ENCODE measurements around the gene DCST2.
A peak's percentile ranks its signal among the peaks of the same experiment; 100 is the strongest.

DCST2 gene

DNA sequence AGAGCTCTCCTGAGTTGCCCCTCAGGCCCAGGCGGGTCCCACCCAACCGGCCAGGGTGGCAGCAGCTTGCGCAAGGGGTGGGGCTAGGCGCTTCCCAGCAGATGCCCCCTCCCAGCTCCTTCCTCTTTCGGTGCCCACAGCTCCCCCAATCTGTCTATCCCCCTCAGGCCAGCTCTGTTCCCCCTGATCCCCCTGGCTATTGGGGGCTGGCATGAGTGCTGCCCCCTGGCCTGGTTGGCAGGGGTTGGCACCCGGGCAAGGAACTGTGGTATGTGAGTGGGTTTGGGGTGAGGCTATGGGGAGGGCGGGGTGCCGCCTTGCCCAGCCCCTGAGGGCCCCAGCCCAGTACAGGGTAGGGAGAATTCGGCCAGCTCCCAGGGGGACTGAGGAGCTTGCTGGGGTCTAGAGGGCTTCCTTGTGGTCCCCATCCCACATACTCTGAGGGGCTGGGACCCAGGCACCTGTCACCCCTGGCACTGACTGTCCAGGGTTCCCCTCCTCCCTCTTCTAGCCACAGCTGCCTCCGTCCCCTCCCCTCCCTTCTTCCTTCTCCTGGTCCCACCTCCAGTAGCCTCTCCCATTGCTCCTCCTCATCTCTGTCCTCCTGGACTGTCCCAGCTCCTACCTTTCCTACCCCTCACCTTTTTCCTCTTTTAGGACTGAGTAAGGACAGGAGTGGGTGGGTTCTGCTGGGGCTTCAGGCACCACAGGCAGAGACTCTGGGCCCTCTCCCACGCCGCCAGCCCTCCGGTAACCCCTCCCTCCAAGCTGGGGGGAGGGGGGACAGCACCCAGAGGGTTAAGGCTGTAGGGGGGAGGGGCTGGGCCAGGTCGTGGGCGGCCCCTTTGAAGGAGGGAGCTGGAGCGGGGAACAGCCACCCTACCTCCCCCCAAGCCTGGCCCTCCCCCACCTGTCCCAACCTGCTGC is 25.3 kb downstream of the DCST2 start:
- no peak for DNase-seq

DNA sequence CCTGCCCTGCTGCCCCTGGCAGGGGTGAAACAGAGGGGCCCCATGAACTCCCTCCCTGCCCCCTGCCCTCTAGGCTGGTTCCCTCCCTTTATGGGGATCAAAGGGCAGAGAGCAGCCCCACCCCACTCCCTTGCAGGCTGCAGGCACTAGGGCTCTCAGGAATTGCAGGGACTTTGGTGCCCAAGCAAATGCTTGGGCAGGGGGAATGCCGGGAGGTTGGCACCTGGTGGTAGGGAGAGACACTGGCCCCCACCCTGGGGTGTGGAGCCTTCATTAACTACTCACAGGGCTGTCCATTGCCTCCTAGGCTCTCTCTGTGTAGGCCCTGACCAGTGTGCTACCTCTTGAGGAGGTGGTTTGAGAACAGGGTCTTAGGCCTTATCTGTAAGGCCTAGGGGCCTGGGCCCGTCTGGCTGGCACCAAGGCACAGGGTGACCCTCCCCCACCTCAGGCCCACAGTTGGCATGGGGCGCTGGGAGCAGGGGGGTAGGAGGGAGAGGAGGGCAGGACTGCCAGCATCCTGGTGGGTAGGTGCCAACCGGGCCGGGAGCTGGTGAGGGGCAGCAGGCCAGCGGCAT is 26.2 kb downstream of the DCST2 start:
- no peak for DNase-seq

DNA sequence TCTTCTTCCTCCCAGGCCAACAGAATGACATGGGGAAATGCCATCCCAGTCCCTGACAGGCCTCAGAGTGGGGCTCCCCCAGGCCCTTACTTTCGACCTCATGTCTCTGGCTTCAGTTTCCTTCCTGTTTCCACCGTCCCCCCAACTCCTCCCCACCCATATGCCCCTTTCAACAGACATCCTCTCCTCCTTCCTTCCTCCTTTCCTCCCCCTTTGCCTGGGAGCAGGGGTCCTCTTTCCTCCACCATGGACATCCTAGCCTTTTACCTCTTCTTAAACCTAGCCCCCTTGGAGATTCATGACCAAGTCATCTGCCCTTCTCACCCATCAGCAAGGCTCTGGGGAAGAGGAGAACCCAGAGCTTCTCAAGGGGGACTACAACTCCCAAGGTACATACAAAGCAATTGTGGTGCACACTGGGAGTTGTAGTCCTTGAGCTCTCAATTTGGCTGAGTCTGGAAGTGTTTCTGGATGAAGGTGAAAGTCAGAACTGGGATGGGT is 26.9 kb downstream of the DCST2 start:
- DNase-seq = peak; percentile 59 to 61

DNA sequence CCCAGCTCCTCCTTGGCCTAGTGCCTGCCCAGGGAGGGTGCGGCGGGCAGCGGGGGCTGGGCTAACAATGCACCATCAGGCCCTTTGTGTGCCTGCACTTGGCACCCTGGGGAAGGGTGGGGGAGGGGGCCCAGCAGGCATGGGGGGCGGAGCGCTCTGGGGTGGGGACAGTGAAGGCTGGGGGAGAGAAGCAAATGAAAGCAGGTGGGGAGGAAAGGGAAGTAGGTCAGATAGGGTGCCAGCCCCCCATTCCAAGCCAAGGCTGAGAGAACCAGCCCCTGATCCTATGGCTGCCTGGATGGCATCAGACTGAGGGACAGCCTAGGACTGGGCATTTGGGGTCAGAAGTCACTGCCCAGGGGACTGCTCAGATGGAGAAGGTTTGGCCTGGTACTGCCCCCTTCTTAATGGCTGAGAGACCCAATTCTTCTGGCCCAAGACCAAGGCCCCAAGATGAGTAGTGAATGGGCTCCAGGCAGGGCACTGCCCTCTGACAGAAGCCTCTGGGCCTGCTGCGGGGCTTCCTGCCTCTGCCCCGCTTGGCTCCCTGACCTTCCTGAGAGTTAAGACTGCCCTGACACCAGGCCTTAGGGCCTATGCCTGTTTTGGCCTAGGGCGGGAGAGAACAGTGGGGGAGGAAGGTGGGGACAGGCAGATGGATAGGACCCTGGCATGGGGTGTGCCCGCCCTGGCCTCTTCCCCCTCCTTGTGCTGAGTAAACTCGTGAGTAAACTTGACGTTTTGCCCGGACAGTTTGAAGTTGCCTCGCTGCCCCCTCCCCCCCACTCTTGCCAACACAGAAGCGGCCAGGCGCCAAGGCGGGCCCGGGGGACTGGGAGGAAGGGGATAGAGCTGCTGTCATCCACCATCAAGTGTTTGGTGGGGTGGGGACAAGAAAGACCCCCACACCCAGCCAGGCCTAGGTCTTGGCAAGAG is 28.2 kb downstream of the DCST2 start:
- DNase-seq = no peak

DNA sequence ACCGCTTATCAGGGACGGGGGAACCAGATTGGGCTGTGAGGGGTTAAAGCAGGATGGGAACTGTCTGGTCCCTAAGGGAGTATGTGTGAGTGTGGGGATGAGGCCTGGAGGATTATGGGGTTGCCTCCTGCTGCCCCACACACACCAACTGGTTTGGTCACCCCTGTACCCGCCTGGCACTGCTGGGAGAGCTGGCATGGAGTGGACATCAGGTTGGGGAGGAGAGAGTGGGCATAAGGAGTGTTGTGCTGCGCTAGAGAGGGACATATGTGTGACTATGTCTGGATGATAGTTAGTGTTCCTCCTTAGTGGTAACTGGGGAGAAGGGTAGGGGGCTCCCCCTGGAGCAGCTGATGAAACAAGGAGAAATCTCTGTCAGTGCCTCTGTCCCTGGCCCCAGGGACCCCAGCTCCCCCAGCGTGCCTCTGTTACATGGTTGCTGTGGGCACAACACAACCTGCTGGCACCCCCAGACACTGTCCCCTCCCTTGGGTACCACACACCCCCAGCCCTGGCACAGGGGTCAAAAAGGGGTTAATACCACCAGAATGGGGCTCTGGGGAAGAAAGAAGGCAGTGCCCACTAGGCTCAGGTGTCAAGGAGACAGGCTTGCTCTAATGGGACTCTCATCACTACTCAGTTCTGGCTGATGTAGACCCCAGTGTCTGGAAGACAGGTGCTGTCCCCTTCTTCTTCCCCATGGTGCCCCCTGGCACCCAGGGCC is 29.1 kb downstream of the DCST2 start:
- DNase-seq = no peak

DNA sequence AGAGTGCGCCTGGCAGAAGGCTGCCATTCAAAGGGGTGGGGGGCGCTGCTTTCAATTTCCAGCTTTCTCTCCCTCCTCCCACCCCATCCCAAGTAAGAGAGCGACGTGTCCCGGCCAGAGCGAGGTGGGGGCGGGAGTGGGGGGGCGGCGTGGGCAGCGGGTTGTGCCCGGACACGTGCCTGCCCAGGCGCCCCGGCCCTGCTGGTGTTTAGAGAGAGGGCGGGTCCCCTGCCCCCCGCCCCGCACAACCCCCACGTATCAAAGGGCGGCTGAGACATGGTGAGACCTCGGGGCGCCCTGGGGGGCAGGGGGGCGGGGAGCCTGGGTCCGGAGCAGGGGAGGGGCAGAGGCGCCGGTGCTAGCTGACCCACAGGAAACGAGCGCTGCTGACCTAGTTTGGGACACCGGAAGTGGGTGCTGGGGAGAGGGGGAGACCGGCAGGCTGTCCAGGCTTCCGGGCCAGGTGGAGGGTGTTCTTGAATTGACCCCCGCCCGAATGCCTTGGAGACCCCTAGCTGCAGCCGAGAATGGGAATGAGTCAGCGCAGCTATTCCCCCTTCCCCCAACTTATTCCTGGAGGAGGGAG is 29.7 kb downstream of the DCST2 start:
- no peak for DNase-seq

DNA sequence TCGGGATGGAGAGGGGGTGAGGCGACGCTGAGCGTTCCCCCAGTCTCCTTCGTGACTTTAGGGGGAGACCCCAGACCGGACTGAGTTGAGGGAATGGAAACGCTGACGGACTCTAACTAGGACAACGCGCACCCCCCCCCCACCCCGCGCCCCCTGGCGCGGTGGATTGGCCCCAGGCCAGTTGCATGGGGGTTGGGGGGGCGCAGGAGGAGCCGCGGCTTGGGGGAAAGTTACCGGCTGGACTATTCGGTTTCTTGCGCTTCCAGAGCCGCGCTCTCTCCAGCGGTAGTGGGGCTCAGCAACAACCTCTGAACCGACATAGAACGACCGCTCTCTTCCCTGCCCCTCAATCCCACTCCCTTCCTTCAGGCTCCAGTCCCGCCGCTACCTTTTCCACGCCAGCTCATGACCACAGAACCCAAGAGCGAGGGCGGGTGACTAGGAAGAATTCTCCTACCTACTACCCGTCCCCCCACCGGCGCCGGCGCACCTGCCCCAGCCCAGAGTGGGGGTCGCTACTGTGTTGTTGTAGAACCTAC is 30.3 kb downstream of the DCST2 start:
- no peak for DNase-seq

DNA sequence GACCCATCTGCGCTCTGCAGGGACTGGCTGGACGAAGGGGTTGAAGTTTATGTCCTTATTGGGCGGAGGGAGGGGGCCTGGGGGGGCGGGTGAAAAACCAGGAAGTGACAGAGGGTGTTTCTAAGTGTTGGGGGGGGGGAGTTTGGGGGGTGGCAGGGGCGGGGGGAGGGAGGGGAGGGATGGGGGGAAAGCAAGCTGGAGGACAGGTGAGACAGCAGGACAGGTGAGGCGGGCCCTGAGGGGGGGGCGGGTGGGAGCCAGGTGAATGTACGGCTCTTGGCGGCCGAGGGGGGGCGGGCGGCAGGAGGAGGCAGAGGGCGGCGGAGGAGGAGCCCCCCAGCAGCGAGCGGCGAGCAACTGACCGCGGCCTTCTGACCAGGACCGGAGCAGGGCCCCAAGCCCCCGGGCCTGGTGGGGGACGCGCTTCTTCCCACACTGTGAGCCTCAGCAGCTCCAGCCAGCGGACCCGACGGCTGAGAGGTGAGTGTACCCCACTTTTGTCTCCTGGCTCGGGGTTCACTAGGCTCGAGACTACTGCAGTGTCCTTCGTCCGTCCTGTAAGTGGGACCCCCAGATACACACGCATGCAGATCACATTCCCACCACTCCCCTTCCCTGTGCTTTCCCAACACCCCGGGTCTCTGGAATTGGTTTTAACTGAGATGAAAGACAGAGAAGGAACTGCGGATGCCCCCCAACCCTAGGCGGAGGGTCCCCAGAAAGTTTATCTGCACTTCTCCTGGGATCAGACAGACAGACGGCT is 30.9 kb downstream of the DCST2 start, which contains the start of gene ZBTB7B:
ZBTB7B (plus strand) TSS at position 339 of the 763 bp plus-strand sequence. CDS start 11,859 bp downstream, outside the sequence.
- DNase-seq = no peak

DNA sequence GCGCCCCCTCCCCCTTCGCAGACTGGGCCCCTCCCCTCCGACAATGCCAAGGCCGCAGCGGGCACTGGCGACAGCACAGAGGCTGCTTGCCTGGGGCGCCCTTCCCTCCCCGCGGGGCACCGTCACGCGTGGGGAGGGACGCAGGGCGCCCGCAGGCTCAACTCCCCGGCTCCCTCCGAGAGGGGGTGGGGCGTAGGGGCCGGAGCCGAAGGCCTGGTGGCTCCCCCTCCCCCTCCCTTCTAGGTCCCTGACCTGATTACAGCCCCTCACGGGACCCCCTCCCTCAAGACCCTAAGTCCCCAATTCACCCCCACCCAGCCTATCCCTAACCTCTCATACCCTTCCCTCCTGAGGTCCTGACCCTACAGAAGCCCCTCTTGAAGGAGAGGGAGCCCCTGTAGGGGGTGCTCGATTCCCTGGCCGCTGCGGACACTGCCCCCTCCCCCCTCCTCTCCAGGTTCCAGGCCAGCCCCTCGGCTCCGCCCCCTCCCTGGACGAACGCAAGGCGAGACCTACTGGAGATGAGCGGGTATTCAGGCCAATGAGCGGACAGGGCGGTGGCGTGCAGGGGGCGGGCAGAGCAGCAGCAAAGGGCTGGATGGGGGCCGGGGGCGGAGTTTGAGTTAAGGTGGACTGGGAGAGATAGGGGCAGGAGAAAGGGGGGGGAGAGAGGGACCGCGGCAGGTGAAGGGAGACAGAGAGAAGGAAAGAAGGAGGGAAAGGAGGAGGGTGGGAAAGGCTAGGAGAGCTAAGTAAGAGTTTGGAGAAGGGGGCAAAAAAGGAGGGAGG is 31.7 kb downstream of the DCST2 start:
- DNase-seq = peak; percentile 98 to 99

DNA sequence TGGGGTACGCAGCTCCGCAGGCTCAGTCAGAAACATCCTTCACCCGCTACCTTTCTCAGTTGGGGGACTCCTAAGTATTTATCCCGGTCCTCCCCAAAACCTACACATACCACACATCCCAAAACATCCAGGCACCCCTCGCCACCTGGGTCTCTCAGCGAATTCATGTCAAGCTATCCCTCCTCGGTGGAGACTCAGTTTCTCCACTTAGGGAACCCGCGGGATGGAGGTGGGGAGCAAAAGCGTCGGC is 32.2 kb downstream of the DCST2 start:
- DNase-seq = no peak

DNA sequence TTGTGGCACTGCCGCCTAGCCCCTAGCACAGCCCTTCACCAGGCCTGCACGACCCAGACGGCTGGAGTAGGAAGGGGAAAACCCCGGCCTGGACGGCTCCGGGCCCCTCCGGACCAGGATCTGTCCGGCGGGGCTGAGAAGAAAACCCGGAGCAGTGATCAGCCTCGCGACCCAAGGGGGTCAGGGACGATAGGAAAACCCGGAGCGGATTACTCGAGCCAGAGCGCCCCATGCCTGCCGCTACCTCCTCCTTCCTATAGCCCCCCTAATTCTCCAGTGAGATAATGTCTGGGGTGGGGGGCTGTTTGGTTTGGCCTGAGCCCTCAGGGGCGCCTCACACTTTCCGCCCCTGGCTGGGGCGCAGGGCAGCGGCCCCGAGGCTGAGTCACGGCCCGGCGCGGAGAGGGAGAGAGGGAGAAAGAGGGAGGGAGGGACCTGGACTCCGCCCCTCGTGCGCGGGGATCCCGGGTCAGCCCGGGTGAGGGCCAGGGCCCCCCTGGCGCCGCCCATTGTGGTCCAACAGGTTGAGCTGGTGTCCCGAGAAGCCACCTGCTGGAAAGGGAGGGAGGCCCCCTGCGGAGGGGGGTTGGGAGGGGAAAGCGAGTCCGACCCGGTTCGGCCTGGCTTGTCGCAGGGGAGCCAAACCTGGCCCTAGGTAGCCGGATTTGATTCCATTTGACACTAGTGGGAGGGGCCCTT is 32.7 kb downstream of the DCST2 start:
- DNase-seq = peak; percentile 60 to 61

DNA sequence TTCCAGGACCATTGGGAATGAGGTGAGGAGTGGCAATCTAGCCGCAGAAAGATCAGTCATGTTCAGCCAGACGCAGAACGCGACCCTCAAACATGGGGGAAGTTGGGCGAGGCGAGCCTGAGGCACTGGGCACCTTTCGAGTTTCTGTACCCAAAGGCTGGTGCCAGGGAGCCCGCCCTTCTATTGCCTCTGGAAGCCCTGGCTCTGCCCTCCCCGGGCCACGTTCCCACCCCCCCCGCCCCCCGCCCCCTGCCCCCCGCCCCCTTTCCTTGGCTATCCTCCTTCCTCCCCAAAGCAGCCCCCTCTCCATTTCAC is 33.2 kb downstream of the DCST2 start:
- no peak for DNase-seq

DNA sequence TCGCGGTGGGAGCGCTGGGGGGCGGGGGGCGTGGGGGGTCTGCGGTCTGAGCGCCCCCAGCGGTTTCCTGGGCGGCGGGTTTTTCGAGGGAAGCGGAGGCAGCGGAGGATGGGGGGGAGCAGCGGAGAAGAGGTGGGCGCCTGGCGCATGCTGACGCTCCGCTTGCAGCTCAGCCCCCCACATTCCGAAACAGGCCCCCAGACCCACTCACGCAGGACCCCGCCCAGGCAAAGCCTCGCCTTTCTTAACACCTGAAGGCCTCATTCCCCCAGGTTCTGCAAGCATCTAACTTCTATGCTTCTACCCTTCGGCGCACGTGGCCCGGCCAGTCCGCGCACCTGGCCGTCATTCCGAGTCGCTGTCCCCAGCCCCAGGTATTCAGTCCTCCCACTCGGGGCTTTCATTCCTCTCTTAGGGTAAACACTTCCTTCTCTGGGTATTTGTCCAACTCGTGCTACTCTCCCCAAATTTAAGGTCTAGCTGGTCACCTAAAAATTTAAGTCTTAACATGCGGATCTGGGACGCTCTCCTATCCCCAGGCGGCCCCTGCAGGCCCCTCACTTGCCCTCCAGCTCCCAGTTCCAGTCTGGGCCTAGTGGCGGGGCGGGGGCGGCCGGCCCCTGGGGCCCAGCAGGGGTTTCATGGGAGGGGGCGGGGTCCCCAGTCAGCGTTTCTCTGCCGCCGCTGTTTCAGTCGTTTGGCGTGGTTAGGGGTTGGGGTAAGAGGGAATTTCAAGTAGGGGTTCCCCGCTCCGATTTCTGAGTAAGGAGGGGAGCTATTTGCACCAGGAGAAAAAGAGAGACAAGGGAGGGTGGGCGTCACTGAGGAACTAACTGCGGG is 33.8 kb downstream of the DCST2 start:
- DNase-seq = no peak

DNA sequence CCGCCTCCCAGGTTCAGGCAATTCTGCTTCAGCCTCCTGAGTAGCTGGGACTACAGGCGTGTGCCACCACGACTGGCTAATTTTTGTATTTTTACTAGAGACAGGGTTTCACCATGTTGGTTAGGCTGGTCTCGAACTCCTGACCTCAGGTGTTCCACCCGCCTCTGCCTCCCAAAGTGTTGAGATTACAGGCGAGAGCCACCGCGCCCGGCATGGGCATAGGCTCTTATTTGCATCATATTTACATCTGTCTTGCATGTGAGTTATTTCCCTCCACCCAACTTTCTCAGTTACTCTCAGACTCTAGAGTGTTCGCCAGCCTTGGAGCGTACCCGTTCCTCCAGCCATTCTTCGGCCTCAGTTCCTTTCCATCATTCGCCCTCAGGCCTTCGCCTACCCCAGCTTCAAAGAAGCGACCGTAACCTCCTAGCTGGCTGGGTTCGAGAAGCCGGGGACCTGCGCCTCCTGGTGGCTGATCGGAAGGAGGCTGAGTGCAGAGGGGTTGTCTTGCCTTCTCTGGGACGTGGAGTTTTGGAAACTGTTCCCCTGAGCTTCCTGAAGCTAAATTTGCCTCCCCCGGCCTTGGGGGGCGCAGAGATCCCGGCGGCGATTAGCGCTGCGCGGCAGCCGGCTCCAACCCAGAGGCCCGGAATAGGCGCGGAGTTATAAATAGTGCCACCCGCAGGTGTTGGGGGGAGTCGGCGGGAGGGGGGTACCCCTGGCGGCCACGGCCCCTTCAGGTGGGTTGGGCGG is 34.6 kb downstream of the DCST2 start:
- peak; percentile 62 to 63 for DNase-seq

DNA sequence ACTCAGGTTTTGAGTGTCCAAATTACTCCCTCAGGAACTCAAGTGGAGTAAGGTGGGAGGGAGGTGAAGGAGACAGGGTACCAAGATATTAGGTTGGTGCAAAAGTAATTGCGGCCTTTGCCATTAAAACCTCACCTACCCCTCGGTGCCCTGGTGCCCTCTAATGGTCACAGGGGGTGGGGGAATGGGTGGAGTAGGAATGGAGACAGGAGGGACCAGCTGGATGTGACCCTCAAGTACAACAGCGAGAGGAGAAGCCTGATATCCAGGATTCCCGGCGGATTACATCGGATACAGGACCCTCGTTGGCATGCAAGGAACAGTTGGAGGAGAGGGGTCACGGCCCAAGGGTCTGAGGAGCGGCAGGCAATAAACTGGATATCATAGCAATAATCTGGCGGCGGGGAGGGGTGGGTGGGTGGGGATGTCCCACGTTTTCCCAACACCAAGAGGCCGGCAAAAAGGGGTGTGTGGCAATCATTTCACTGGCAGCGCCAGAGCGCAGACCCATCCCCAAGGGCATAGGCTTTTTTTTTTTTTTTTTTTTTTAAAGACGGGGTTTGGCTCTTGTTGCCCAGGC is 35.3 kb downstream of the DCST2 start:
- DNase-seq = no peak

DNA sequence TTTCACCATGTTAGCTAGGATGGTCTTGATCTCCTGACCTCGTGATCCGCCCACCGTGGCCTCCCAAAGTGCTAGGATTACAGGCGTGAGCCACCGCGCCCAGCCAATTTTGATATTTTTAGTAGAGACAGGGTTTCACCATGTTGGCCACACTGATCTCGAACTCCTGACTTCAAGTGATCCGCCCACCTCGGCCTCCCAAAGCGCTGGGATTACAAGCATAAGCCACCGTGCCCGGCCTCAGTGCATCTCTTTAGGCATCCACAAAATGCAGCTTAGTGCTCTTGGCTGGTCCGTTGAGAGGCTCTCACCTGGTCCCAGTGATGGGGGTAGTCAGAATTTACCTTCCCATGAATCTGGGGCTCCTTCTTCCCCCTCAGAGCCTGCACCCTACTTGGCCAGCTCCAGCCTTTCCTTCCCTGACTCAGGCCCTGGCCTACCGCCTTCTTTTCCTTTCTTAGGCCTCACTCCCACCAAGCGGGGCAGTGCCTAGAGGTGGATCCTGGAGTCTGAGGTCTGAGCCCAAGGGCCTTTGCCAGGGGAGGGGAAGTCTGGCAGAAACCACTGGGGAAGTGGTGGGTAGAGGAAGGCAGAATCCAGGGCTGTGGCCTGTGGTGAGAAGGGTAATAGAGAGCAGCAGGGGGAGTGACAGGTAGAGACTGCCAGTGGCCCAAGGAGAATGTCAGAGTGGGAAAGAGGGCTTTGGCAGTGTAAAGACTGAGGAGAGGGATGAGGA is 36.4 kb downstream of the DCST2 start:
- DNase-seq = peak; percentile 61 to 72
